HG03064 (cell line): ENCODE measurements around the gene PRSS27.

Experiments used
- ATAC-seq: cut with Tn5 transposase; IDR thresholded peaks from one replicate; pipeline ENCODE4 v1.9.1; 2021; ENCODE audit warnings: low read depth; ENCODE audit not compliant: unreplicated experiment

PRSS27 gene

DNA sequence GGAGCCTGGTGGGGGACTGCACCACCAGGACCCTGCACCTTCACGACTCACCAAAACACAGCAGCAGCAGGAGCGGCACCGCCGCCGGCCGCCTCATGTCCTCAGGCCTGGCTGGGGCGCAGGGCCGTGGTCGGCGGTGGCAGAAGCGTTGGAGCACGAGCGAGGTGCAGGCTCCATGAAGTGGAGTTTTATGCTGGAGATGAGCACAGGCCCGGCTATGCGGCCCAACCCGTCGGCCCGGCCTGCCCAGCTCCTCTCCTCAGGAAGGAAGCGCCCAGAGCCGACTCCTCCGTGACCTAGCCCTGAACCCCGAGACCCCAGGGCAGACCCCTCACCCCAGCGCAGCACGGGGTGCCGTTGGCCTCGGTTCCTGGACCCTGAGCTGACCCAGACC, at the start of gene PRSS27:
PRSS27 (minus strand) TSS at position 161 of the 394 bp plus-strand sequence; CDS start at position 97, 64 bp downstream.
- no peak for ATAC-seq

DNA sequence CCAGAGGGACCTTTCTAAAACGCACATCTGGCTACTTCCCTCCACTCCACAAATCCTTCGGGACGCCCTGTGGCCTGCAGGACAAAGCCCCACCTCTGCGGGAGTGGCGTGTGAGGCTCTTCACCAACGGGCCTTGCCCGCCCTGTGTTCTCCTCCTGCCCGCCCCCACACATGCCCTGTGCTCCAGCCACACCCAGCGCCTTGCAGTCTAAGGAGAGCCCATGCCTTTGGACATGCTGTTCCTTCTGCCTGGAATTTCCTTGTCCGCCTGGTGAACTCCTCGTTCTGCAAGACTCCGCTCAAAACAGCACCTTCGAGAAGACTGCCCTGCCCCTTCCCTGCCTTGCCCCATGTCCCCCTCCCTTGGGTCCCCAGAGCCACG, 49.6 kb upstream of the PRSS27 start:
- no peak for ATAC-seq

DNA sequence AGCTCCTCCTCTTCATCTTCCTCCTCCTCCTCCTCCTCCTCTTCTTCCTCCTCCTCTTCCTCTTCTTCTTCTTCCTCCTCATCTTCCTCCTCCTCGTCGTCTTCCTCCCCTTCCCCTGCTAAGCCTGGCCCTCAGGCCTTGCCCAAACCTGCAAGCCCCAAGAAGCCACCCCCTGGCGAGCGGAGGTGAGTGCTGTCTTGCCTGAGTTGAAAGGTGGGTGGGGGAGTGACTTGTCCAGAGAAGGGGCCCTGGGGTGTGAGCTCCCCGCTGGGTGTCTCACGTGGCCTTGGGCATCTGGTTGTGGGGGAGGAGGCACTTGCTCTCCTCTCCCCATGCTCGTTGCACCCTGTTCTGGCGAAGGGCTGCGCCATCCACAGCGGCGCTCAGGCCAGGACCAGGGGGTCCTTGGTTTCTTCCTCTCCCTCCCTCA, 49.1 kb upstream of the PRSS27 start:
- no peak for ATAC-seq

DNA sequence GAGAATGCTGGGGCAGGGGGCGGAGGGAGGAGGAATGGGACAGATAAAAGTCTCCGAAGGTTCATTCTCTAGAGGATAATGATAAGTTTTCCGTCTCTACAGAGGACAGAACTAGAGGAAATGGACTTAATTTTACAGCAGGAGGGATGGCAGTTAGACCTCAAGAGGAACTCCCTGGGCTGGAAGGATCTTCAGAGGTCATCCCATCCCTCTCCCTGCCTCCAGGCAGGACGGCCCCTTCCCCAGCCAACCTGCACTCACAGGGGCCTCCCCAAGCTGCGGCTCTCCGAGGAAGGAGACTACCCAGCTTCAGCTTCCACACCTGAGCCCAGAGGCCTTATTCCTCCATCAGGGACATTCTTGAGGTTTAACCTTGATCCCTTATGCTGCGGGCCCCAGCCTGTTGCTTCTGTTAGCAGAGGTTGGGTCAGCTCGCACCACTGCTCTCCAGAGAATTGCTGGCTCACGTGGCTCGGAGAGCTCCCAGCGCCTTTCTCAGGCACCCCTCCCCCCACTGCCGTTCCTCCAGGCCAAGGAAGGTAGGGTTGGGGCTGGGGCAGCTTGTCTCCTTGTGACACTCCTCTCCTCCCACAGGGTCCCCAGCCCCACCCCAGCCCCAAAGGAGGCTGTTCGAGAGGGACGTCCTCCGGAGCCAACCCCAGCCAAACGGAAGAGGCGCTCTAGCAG, 48.5 kb upstream of the PRSS27 start:
- no peak for ATAC-seq

DNA sequence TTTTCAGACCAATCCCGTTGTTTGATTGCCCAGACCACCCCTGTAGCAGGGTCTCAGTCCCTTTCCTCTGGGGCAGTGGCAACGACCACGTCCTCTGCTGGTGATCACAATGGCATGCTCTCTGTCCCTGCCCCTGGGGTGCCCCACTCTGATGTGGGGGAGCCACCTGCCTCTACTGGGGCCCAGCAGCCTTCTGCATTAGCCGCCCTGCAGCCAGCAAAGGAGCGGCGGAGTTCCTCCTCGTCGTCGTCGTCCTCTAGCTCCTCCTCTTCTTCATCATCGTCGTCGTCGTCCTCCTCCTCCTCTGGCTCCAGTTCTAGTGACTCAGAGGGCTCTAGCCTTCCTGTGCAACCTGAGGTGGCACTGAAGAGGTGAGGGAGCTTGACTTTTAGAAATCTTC, 47.9 kb upstream of the PRSS27 start:
- ATAC-seq: no peak

DNA sequence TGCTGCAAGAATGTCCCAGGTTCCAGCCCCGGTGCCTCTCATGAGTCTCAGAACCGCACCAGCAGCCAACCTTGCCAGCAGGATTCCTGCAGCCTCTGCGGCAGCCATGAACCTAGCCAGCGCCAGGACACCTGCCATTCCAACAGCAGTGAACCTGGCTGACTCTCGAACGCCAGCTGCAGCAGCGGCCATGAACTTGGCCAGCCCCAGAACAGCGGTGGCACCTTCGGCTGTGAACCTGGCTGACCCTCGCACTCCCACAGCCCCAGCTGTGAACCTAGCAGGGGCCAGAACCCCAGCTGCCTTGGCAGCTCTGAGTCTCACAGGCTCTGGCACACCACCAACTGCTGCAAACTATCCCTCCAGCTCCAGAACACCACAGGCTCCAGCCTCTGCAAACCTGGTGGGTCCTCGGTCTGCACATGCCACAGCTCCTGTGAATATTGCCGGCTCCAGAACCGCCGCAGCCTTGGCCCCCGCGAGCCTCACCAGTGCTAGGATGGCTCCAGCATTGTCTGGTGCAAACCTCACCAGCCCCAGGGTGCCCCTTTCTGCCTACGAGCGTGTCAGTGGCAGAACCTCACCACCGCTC, 47.2 kb upstream of the PRSS27 start:
- no peak for ATAC-seq

DNA sequence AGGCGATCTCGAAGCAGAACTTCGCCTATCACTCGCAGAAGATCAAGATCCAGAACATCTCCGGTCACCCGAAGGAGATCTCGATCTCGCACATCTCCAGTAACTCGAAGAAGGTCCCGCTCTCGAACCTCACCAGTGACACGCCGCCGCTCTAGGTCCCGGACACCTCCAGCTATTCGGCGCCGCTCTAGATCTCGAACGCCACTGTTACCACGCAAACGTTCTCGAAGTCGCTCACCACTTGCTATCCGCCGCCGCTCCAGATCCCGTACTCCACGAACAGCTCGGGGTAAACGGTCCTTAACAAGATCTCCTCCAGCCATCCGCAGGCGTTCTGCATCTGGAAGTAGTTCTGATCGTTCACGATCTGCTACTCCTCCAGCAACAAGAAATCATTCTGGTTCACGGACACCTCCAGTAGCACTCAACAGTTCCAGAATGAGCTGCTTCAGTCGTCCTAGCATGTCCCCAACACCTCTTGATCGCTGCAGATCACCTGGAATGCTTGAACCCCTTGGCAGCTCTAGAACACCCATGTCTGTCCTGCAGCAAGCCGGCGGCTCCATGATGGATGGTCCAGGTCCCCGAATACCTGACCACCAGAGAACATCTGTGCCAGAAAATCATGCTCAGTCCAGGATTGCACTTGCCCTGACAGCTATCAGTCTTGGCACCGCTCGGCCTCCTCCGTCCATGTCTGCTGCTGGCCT, 46.6 kb upstream of the PRSS27 start:
- no peak for ATAC-seq

DNA sequence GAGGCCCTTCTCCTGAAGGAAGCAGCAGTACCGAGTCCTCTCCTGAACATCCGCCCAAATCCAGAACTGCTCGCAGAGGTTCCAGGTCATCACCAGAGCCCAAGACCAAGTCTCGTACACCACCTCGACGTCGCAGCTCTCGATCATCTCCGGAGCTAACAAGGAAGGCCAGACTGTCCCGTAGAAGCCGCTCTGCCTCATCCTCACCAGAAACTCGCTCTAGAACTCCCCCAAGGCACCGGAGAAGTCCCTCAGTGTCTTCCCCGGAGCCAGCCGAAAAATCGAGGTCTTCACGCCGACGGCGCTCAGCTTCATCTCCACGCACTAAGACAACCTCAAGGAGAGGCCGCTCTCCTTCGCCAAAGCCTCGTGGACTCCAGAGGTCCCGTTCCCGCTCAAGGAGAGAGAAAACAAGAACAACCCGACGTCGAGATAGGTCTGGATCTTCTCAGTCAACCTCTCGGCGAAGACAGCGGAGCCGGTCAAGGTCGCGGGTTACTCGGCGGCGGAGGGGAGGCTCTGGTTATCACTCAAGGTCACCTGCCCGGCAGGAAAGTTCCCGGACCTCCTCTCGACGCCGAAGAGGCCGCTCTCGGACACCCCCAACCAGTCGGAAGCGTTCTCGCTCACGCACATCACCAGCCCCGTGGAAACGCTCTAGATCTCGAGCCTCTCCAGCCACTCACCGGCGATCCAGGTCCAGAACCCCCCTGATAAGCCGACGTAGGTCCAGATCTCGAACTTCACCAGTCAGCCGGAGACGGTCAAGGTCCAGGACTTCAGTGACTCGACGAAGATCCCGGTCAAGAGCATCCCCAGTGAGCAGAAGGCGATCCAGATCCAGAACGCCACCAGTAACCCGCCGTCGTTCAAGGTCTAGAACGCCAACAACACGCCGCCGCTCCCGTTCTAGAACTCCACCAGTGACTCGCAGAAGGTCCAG, 45.7 kb upstream of the PRSS27 start:
- no peak for ATAC-seq

DNA sequence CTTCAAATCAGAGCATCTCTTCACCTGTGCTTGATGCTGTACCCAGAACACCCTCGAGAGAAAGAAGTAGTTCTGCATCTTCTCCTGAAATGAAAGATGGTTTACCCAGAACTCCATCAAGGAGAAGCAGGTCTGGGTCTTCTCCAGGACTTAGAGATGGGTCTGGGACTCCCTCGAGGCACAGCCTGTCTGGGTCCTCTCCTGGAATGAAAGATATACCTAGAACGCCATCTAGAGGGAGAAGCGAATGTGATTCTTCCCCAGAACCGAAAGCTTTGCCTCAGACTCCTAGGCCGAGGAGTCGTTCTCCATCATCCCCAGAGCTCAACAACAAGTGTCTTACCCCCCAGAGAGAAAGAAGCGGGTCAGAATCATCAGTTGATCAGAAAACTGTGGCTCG, 44.7 kb upstream of the PRSS27 start:
- no peak for ATAC-seq

DNA sequence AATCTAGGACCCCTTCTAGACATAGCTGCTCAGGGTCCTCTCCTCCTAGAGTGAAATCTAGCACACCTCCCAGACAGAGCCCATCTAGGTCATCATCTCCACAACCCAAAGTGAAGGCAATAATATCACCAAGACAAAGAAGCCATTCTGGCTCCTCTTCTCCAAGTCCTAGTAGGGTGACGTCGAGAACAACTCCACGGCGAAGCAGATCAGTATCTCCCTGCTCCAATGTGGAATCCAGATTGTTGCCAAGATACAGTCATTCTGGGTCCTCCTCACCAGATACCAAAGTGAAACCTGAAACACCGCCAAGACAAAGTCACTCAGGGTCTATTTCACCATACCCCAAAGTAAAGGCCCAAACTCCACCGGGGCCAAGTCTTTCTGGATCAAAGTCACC, 43.1 kb upstream of the PRSS27 start:
- no peak for ATAC-seq

DNA sequence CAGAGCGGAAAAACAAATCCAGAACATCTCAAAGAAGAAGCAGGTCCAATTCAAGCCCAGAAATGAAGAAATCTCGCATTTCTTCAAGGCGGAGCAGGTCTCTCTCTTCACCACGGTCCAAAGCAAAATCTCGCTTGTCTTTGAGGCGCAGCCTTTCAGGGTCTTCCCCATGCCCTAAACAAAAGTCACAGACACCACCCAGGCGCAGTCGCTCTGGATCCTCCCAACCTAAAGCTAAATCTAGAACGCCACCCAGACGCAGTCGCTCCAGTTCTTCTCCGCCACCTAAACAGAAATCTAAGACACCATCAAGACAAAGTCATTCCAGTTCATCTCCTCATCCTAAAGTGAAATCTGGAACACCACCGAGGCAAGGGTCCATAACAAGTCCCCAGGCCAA, 42.7 kb upstream of the PRSS27 start:
- ATAC-seq: no peak

DNA sequence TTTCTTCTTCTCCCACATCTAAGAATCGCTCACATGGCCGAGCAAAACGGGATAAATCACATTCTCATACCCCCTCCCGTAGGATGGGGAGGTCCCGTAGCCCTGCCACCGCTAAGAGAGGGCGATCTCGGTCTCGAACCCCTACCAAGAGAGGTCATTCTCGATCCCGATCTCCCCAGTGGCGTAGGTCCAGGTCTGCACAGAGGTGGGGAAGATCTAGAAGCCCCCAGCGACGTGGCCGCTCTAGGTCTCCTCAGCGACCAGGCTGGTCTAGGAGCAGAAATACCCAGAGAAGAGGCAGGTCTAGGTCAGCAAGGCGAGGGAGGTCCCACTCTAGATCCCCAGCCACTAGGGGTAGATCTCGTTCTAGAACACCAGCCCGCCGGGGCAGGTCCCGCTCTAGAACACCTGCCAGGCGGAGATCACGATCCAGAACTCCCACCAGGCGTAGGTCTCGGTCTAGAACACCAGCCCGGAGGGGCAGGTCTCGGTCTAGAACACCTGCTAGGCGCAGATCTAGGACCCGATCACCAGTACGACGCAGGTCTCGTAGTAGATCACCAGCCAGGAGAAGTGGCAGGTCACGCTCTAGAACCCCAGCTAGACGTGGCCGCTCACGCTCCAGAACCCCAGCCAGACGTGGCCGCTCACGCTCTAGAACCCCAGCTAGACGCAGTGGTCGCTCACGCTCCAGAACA, 42.0 kb upstream of the PRSS27 start:
- ATAC-seq: no peak

DNA sequence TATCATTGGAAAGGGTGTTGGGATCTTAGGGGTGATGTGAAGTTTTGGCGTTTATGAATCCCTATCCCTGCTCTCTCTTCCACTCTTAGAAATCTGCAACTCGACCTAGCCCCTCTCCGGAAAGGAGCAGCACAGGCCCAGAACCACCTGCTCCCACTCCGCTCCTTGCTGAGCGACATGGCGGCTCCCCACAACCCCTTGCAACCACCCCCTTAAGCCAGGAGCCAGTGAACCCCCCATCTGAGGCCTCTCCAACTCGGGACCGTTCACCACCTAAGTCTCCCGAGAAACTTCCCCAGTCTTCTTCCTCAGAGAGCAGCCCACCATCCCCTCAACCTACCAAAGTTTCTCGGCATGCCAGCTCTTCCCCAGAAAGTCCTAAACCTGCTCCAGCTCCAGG, 41.4 kb upstream of the PRSS27 start:
- no peak for ATAC-seq

DNA sequence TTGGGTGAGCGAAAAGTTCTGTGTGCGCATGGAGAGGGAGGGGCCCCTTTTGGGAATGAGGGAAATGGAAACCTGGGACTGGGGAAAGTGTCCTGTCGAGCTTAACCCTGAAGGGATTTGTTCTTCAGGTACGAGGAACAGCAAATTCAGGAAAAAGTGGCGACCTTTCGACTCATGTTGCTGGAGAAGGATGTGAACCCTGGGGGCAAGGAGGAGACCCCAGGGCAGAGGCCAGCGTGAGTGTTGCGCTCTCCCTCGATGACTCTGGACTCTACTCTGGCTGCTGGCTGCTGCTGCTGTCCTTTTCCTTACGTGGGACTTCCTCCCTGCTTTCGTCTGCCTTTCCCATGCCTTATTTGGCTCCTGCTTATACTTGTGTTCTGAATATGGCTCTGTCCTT, 37.3 kb upstream of the PRSS27 start:
- ATAC-seq: no peak

DNA sequence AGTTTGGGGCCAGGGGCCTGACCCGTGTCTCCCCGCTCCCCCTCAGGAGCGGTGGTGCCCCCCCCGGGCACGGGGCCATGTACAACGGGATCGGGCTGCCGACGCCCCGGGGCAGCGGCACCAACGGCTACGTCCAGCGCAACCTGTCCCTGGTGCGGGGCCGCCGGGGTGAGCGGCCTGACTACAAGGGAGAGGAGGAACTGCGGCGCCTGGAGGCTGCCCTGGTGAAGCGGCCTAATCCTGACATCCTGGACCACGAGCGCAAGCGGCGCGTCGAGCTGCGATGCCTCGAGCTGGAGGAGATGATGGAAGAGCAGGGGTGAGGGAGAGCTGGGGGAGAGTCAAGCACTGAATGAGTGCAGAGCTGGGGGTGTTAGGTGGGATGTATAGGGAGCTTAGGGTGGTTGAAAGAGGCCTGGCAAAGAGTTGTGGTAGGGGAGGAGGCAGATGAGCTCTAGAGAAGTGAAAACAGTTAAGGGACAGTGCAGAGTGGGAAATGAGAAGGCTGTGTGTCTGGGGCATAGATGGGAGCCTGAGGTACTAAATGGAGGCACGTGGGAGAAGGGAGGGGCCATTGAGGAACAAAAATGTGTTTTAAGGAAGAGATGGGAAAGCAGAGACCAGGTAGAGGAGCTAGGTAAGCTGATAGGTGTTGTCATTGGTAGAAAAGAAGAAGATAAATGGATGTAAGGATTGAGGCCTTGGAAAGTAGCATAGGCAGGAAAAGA, 36.4 kb upstream of the PRSS27 start:
- ATAC-seq: no peak

DNA sequence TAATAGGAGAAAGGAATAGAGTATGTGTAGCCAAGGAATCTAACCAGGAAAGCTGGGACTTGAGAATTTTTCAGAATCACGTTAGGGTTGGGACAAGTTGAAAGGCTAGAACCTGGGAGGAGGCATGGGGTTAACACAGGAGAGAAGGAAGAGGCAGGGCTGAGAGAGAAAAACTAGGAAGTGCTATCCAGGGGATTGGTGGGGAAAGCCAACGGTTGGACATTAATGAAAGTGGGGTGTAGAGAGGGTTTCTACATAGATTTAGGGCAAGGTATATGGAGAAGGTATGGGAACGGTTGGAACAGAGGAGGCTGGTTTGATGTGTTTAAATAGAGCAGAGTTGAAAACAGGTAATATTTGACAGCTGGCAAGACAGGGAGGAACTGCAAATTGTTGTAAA, 35.1 kb upstream of the PRSS27 start:
- ATAC-seq: no peak

DNA sequence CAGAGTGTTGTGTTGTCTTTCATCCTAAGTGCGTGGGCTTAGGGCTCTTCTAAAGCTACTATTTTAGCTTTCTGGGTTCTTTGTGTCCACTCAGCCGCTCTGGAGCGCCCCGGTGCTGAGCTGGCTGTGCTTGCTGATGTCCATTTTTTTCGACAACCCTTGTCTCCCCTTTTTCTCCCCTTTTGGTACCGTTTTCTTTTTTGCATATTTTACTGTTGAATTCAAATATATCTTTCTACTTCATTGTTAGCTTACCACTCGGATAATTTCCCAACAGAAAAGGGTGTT, 33.7 kb upstream of the PRSS27 start:
- no peak for ATAC-seq

DNA sequence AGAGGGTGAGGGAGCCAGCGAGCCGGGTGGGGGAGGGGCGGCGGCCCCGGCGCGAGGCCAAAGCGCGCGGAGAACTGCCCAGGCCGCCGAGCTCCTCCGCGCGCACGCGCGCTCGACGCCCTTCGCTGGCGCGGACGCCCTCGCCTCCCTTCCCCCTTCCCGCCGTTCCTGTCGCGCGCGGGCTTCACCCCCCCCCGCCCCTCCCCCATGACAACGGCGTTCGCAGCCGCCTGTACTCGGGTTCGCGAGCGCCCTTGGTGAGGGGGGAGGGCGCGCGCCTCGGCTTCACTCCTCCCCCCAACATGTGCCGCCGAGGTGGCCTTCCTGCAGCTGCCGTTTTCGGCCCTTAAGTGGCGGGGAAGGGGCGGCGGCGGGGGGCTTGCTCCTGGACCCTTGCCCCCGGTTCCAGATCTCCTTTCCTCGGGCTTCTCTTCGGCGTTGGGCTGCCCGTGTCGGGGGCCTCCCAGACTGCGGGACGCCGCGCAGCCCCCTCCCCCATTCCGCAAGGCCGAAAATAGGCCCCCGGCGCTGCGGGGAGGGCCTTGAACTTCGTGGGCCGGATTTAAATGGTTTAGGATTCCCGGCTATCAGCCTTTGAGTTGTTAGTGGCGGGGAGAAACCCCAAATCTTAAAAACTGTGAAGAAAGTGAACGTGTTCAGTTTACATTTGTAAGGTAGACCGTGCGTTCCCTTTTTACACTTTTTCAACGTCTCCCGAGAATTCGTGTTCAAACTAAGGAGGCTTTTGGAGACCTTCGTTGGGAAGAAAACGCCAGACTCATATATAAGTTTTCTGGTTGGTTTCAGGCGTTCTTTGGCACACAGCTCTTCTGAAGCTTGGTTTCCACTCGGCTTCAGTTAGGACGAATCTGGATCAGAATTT, 33.1 kb upstream of the PRSS27 start:
- peak; percentile 36 for ATAC-seq
